Measurements from ENCODE around the gene ADAR. TPM values are rescaled to one million over a fixed set of nuclear protein-coding genes. Genes with fewer than 3 reads are reported as not detected.

The ADAR gene
- total RNA-seq, 1 donor from 2014 or later: 209 TPM

DNA sequence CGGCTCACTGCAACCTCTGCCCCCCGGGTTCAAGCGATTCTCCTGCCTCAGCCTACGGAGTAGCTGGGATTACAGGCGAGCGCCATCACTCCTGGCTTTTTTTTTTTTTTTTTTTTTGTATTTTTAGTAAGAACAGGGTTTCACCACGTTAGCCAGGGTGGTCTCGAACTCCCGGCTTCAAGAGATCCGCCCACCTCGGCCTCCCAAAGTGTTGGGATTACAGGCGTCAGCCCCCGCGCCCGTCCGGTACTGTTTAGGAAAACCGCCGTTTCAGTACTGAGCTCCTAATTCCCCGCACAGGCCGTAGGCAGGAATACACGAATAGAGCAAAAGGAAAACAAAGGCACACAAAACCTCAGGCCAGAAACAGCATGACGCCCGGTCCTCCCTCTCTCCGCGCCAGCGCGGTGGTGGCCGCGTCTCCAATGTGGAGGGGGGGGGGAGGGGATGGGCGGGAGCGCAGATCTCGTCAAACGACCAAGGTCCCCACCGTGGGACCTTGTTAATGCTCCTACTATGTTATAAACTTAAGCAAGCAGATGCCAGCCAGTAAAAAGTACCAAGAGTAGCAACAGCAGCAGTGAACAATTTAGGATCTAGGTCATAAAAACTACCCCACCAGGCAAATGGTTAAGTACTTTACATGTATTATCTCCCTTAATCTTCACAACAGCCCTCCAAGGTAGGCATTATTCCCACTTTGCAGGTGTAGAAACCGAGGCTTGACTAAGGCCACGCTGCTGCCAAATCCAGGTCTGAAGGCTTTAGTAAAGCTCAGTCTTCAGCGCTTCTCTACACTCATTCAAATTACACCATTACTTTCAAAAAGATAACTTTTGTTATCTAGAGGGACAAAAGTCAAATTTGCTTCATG lies 648 bp upstream of the ADAR start:
- intact Hi-C loops (cut with micrococcal nuclease): loop anchor here (1.0 to 5.0 kb wide), 7 partner anchors 19 to 661 kb away; partner anchors contain the start of genes DENND4B, EFNA4, IL6R and PMVK
- ATAC-seq (ENCODE audit: low read depth): peak; percentile 16
- Mint-ChIP-seq H3K27ac (peak overlapping the region; percentile 90), H3K36me3 (ENCODE audit: low read depth) (peaks cover 27% of the 10 kb centered on the region), H3K9me3 (no peaks in the 10 kb centered on the region), H3K27me3 (no peaks in the 10 kb centered on the region), H3K4me1 (peaks cover 64% of the 10 kb centered on the region), H3K4me3 (peak overlapping the region; percentile 89)
- ChIA-PET POLR2A (interaction anchor here (0.6 to 1.6 kb wide), 15 partner anchors 10 to 1200 kb away, joined by 3 to 15 read pairs (median 4); no protein-coding TSS in a partner anchor), CTCF (no interaction called here)
- no peak for DNase-seq
- TF ChIP-seq CTCF (IDR thresholded peaks at IDR 0.05): no peak

DNA sequence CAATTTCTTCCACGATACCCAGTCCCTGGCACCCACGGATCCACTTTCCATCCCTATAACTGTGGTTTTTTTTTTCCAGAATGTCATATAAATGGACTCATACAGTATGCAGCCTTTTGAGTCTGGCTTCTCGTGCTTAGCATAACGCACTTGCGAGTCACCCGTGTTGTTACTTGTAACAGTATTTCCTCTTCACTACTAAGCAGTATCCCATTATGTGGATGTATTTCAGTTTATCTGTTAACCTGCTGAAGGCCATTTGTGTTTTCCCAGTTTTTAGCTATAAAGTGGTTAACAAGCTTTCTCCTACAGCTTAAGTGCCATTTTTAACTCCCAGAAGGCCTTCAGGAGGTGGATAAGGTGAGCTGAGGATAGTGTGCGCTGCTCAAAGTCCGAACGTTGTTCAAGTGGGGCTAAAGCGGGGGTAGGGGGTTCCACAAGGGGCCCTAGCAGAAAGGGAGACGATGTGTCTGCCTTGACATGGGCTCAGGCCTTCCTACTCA lies 829 bp downstream of the ADAR start:
- DNase-seq (no peak), ATAC-seq (ENCODE audit: low read depth) (peak; percentile 9)
- Mint-ChIP-seq H3K36me3 (ENCODE audit: low read depth) (peaks cover 37% of the 10 kb centered on the region), H3K27me3 (no peaks in the 10 kb centered on the region), H3K4me3 (peak overlapping the region; percentile 89), H3K9me3 (no peaks in the 10 kb centered on the region), H3K4me1 (peaks cover 73% of the 10 kb centered on the region), H3K27ac (peak overlapping the region; percentile 90)
- ChIA-PET POLR2A (interaction anchor here (0.6 to 1.0 kb wide), 6 partner anchors 21 to 780 kb away, joined by 3 to 13 read pairs (median 6); no protein-coding TSS in a partner anchor), CTCF (interaction anchor here (0.6 kb wide), 1 partner anchor 587 kb away, joined by 3 read pairs; no protein-coding TSS in a partner anchor)
- no peak for TF ChIP-seq CTCF (IDR thresholded peaks at IDR 0.05)
- intact Hi-C loops (cut with micrococcal nuclease): loop anchor here (5.0 kb wide), 4 partner anchors 200 to 660 kb away; partner anchors contain the start of genes DENND4B, EFNA4 and IL6R

- ATAC-seq (ENCODE audit: low read depth) (no peak), DNase-seq (no peak)
- Mint-ChIP-seq H3K27ac (peak overlapping the region; percentile 37), H3K9me3 (no peaks in the 10 kb centered on the region), H3K4me1 (peaks cover 65% of the 10 kb centered on the region), H3K27me3 (no peaks in the 10 kb centered on the region), H3K4me3 (no peak overlapping the region), H3K36me3 (ENCODE audit: low read depth) (peaks cover 53% of the 10 kb centered on the region)
- intact Hi-C loops (cut with micrococcal nuclease): loop anchor here (5.0 kb wide), 4 partner anchors 198 to 658 kb away; partner anchors contain the start of genes DENND4B, EFNA4 and IL6R
- CTCF ChIA-PET: interaction anchor here (0.9 kb wide), 1 partner anchor 339 kb away, joined by 3 read pairs; no protein-coding TSS in a partner anchor
- TF ChIP-seq CTCF (IDR thresholded peaks at IDR 0.05): no peak
- POLR2A ChIA-PET: interaction anchor here (0.6 to 0.9 kb wide), 2 partner anchors 13 to 302 kb away, joined by 3 to 4 read pairs; no protein-coding TSS in a partner anchor
These were observed 2.5 kb downstream of the ADAR start for GRCh38 chr1:154605534-154605933.

- CTCF ChIA-PET: interaction anchor here (1.3 kb wide), 1 partner anchor 44 kb away, joined by 4 read pairs; no protein-coding TSS in a partner anchor
- H3K4me1 Mint-ChIP-seq: peaks cover 58% of the 10 kb centered on the region
- intact Hi-C loops (cut with micrococcal nuclease): no loop called here
- ATAC-seq (ENCODE audit: low read depth): no peak
- no peaks in the 10 kb centered on the region for H3K27me3 Mint-ChIP-seq
- peak overlapping the region; percentile 56 for H3K27ac Mint-ChIP-seq
- peaks cover 71% of the 10 kb centered on the region for H3K36me3 Mint-ChIP-seq (ENCODE audit: low read depth)
- TF ChIP-seq CTCF (IDR thresholded peaks at IDR 0.05): no peak
- no peaks in the 10 kb centered on the region for H3K9me3 Mint-ChIP-seq
- H3K4me3 Mint-ChIP-seq: no peak overlapping the region
- DNase-seq: no peak
- POLR2A ChIA-PET: interaction anchor here (0.6 kb wide), 1 partner anchor 341 kb away, joined by 4 read pairs; no protein-coding TSS in a partner anchor
These were observed 4.7 kb downstream of the ADAR start for GRCh38 chr1:154603317-154603716.
